WTC11 (cell line): Measurements from ENCODE around the gene SPINK6. TPM values are rescaled to one million over a fixed set of nuclear protein-coding genes. Genes with fewer than 3 reads are reported as not detected.

Experiments
- ATAC-seq: fragments of 200-7000 bp; cut with Tn5 transposase; 2 replicates; pipeline ENCODE4 v1.10.0; 2021; ENCODE audit warnings: mild to moderate bottlenecking, moderate library complexity
- CTCF ChIA-PET: fragments of 300-600 bp; sonication (Branson Sonifier 250); formaldehyde crosslinking; loops from one replicate; lab custom pipeline; 2021; ENCODE audit warnings: antibody characterized with exemption; lab: Charles Lee
- POLR2A ChIA-PET: fragments of 350-600 bp; sonication (Branson Sonifier 250); formaldehyde crosslinking; loops from one replicate; lab custom pipeline; 2021; ENCODE audit warnings: antibody characterized with exemption; lab: Charles Lee
- DNase-seq: peaks from one replicate; pipeline ENCODE4 v3.0.0; 2021; ENCODE audit warnings: low spot score
- H3K27ac Mint-ChIP-seq: 2 replicates; pipeline ENCODE4 v1.8.0; 2021; ENCODE audit warnings: mixed read lengths
- H3K27me3 Mint-ChIP-seq: 2 replicates; pipeline ENCODE4 v1.8.0; 2021; ENCODE audit warnings: low read depth, mild to moderate bottlenecking, moderate library complexity, mixed read lengths
- H3K36me3 Mint-ChIP-seq: 2 replicates; pipeline ENCODE4 v1.8.0; 2021; ENCODE audit warnings: mixed read lengths
- H3K4me1 Mint-ChIP-seq: 2 replicates; pipeline ENCODE4 v1.8.0; 2022; ENCODE audit warnings: mixed read lengths
- H3K4me3 Mint-ChIP-seq: 2 replicates; pipeline ENCODE4 v1.8.0; 2021; ENCODE audit warnings: mild to moderate bottlenecking, moderate library complexity, mixed read lengths
- H3K9me3 Mint-ChIP-seq: 2 replicates; pipeline ENCODE4 v1.8.0; 2021; ENCODE audit warnings: mixed read lengths
- ELF4 ChIP-seq: sonication (generic); formaldehyde crosslinking; IDR thresholded peaks from 2 replicates; pipeline ENCODE4 v1.8.1; 2022; ENCODE audit warnings: low read depth, mild to moderate bottlenecking, moderate library complexity, missing genetic modification reagents
- FOXP1 ChIP-seq: sonication (generic); formaldehyde crosslinking; IDR thresholded peaks from 2 replicates; pipeline ENCODE4 v1.8.0; 2022; ENCODE audit warnings: missing genetic modification reagents, mild to moderate bottlenecking, moderate library complexity, borderline replicate concordance
- GTF2I ChIP-seq: fragments of 250-450 bp; sonication (Bioruptor Pico); conservative IDR thresholded peaks from 2 replicates; pipeline ENCODE4 v1.4.0; 2021; ENCODE audit warnings: mild to moderate bottlenecking
- JUN ChIP-seq: sonication (generic); formaldehyde crosslinking; IDR thresholded peaks from 2 replicates; pipeline ENCODE4 v1.8.0; 2023; ENCODE audit warnings: mild to moderate bottlenecking, missing genetic modification reagents
- KAT7 ChIP-seq: sonication (generic); formaldehyde crosslinking; IDR thresholded peaks from 2 replicates; pipeline ENCODE4 v1.8.1; 2023; ENCODE audit warnings: missing genetic modification reagents, mild to moderate bottlenecking, borderline replicate concordance
- NFYB ChIP-seq: sonication (generic); formaldehyde crosslinking; conservative IDR thresholded peaks from 2 replicates; pipeline ENCODE4 v1.8.0; 2022; ENCODE audit warnings: low read depth, missing genetic modification reagents
- NR2C2 ChIP-seq: sonication (generic); formaldehyde crosslinking; IDR thresholded peaks from 2 replicates; pipeline ENCODE4 v1.8.0; 2022; ENCODE audit warnings: mild to moderate bottlenecking, missing genetic modification reagents
- NR3C1 ChIP-seq: sonication (generic); formaldehyde crosslinking; conservative IDR thresholded peaks from 2 replicates; pipeline ENCODE4 v1.8.1; 2023; ENCODE audit warnings: low read depth, mild to moderate bottlenecking, missing genetic modification reagents
- SMAD3 ChIP-seq: sonication (generic); formaldehyde crosslinking; IDR thresholded peaks from 2 replicates; pipeline ENCODE4 v1.8.0; 2022; ENCODE audit warnings: missing genetic modification reagents, mild to moderate bottlenecking, borderline replicate concordance
- SOX15 ChIP-seq: fragments of 250-450 bp; sonication (Bioruptor Pico); IDR thresholded peaks from 2 replicates; pipeline ENCODE4 v1.9.0; 2021; ENCODE audit warnings: mild to moderate bottlenecking
- SP1 ChIP-seq: sonication (generic); formaldehyde crosslinking; conservative IDR thresholded peaks from 2 replicates; pipeline ENCODE4 v1.8.1; 2022; ENCODE audit warnings: missing genetic modification reagents
- TEAD1 ChIP-seq: sonication (generic); formaldehyde crosslinking; IDR thresholded peaks from 2 replicates; pipeline ENCODE4 v1.8.0; 2022; ENCODE audit warnings: mild to moderate bottlenecking, missing genetic modification reagents
- TEAD4 ChIP-seq: sonication (generic); formaldehyde crosslinking; IDR thresholded peaks from 2 replicates; pipeline ENCODE4 v1.8.0; 2022; ENCODE audit warnings: mild to moderate bottlenecking, missing genetic modification reagents
- TP53 ChIP-seq: sonication (generic); formaldehyde crosslinking; IDR thresholded peaks from 2 replicates; pipeline ENCODE4 v1.8.1; 2023; ENCODE audit warnings: mild to moderate bottlenecking, missing genetic modification reagents
- ZNF317 ChIP-seq: sonication (generic); formaldehyde crosslinking; IDR thresholded peaks from 2 replicates; pipeline ENCODE4 v1.8.1; 2023; ENCODE audit warnings: low read depth, mild to moderate bottlenecking, moderate library complexity, missing genetic modification reagents, borderline replicate concordance
- ZNF416 ChIP-seq: fragments of 250-450 bp; sonication (Bioruptor Pico); IDR thresholded peaks from 2 replicates; pipeline ENCODE4 v1.9.0; 2021; ENCODE audit warnings: mild to moderate bottlenecking, inconsistent platforms
- ZNF423 ChIP-seq: fragments of 250-450 bp; sonication (Bioruptor Pico); IDR thresholded peaks from 2 replicates; pipeline ENCODE4 v2.1.2; 2022; ENCODE audit warnings: mild to moderate bottlenecking, moderate library complexity
- ZNF671 ChIP-seq: fragments of 250-450 bp; sonication (Bioruptor Pico); IDR thresholded peaks from 2 replicates; pipeline ENCODE4 v1.8.0; 2021; ENCODE audit warnings: mild to moderate bottlenecking
- total RNA-seq: library from RNA; stranded (reverse); gene quantifications from 3 replicates; pipeline ENCODE4 v1.2.3, GENCODE V29; 2021
- TF ChIP-seq, protein P1 (sequence below): fragments of 250-450 bp; sonication (Bioruptor Pico); IDR thresholded peaks from 2 replicates; pipeline ENCODE4 v2.1.2; 2022; ENCODE audit warnings: mild to moderate bottlenecking, moderate library complexity
- TF ChIP-seq, protein P2 (sequence below): sonication (generic); formaldehyde crosslinking; IDR thresholded peaks from 2 replicates; pipeline ENCODE4 v1.8.0; 2023; ENCODE audit warnings: missing genetic modification reagents, mild to moderate bottlenecking, borderline replicate concordance
- TF ChIP-seq, protein P3 (sequence below): sonication (generic); formaldehyde crosslinking; conservative IDR thresholded peaks from 2 replicates; pipeline ENCODE4 v1.8.1; 2023; ENCODE audit warnings: mild to moderate bottlenecking, low read depth, missing genetic modification reagents, moderate library complexity
- TF ChIP-seq, protein P4 (sequence below): sonication (generic); formaldehyde crosslinking; IDR thresholded peaks from 2 replicates; pipeline ENCODE4 v1.8.1; 2023; ENCODE audit warnings: mild to moderate bottlenecking, moderate library complexity, missing genetic modification reagents
- TF ChIP-seq, protein P5 (sequence below): fragments of 250-450 bp; sonication (Bioruptor Pico); IDR thresholded peaks from 2 replicates; pipeline ENCODE4 v1.8.0; 2021; ENCODE audit warnings: mild to moderate bottlenecking

SPINK6 gene
- total RNA-seq, 1 experiment from 2014 or later = not detected

DNA sequence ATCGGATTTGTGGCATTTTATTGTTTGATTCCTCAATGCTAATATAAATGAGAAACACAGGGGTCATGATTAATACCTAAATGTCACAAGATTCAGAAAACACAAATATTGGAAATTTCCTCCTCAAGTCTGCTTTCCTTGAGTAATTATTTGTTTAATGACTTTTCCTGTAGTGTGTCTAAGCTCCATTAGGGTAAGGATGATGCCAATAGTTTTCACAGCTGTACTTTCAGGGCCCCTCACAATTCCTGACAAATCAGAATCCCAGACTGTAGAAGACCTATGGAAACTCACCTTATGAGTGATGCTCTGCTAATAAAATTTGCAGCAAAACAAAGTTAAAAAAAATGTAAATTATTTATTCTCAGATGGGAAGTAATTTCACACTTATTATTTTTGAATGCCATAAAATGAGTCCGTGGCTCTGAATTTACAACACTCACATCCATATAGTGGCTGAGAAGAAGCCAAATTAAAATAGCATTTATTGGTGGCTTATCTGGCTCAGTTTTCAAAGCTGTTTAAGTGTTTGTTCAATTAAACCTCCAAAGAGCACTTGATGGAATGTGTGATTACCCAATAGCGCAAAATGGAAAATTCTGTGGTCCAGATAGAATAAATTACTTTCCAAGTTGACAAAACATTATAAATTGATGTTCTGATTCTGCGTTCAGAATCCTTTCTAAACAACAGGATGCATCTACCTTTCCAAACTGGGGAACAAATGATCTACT lies 36.1 kb upstream of the SPINK6 start (continued):
- TF ChIP-seq, protein P1, sequence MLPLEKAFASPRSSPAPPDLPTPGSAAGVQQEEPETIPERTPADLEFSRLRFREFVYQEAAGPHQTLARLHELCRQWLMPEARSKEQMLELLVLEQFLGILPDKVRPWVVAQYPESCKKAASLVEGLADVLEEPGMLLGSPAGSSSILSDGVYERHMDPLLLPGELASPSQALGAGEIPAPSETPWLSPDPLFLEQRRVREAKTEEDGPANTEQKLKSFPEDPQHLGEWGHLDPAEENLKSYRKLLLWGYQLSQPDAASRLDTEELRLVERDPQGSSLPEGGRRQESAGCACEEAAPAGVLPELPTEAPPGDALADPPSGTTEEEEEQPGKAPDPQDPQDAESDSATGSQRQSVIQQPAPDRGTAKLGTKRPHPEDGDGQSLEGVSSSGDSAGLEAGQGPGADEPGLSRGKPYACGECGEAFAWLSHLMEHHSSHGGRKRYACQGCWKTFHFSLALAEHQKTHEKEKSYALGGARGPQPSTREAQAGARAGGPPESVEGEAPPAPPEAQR (CRISPR knock-in tag) = no peak
- no peak for TF ChIP-seq FOXP1 (CRISPR knock-in tag)
- TF ChIP-seq JUN (CRISPR knock-in tag) = no peak
- no peak for TF ChIP-seq SP1 (CRISPR knock-in tag)
- TF ChIP-seq, protein P2, sequence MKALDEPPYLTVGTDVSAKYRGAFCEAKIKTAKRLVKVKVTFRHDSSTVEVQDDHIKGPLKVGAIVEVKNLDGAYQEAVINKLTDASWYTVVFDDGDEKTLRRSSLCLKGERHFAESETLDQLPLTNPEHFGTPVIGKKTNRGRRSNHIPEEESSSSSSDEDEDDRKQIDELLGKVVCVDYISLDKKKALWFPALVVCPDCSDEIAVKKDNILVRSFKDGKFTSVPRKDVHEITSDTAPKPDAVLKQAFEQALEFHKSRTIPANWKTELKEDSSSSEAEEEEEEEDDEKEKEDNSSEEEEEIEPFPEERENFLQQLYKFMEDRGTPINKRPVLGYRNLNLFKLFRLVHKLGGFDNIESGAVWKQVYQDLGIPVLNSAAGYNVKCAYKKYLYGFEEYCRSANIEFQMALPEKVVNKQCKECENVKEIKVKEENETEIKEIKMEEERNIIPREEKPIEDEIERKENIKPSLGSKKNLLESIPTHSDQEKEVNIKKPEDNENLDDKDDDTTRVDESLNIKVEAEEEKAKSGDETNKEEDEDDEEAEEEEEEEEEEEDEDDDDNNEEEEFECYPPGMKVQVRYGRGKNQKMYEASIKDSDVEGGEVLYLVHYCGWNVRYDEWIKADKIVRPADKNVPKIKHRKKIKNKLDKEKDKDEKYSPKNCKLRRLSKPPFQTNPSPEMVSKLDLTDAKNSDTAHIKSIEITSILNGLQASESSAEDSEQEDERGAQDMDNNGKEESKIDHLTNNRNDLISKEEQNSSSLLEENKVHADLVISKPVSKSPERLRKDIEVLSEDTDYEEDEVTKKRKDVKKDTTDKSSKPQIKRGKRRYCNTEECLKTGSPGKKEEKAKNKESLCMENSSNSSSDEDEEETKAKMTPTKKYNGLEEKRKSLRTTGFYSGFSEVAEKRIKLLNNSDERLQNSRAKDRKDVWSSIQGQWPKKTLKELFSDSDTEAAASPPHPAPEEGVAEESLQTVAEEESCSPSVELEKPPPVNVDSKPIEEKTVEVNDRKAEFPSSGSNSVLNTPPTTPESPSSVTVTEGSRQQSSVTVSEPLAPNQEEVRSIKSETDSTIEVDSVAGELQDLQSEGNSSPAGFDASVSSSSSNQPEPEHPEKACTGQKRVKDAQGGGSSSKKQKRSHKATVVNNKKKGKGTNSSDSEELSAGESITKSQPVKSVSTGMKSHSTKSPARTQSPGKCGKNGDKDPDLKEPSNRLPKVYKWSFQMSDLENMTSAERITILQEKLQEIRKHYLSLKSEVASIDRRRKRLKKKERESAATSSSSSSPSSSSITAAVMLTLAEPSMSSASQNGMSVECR (CRISPR knock-in tag) = no peak
- TF ChIP-seq, protein P3, sequence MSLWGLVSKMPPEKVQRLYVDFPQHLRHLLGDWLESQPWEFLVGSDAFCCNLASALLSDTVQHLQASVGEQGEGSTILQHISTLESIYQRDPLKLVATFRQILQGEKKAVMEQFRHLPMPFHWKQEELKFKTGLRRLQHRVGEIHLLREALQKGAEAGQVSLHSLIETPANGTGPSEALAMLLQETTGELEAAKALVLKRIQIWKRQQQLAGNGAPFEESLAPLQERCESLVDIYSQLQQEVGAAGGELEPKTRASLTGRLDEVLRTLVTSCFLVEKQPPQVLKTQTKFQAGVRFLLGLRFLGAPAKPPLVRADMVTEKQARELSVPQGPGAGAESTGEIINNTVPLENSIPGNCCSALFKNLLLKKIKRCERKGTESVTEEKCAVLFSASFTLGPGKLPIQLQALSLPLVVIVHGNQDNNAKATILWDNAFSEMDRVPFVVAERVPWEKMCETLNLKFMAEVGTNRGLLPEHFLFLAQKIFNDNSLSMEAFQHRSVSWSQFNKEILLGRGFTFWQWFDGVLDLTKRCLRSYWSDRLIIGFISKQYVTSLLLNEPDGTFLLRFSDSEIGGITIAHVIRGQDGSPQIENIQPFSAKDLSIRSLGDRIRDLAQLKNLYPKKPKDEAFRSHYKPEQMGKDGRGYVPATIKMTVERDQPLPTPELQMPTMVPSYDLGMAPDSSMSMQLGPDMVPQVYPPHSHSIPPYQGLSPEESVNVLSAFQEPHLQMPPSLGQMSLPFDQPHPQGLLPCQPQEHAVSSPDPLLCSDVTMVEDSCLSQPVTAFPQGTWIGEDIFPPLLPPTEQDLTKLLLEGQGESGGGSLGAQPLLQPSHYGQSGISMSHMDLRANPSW = no peak
- TF ChIP-seq SMAD3 (CRISPR knock-in tag) = no peak
- TF ChIP-seq TEAD1 (CRISPR knock-in tag) = no peak
- no peak for TF ChIP-seq ZNF423 (CRISPR knock-in tag)

DNA sequence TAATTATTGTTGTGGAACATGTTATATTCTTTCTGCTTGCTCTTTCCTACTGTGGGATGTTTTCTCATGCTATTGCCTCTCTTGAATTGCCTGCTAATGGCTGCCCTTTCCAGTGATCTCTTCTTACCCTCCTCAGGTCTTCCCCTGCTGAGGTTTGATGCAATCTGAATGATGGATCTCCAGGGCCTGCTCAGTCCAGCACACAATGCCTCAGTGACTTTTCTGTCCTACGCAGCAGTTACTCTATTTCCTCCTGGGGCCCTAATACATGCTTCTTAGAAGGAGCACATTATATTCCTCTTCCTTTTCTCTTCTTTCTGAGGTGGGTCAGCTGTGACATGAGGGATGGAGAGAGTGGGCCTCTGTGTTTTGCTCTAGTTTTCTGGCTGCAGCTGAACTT lies 34.6 kb upstream of the SPINK6 start, which contains the start of gene SPINK14:
Gene SPINK14, plus strand, starts transcription at position 301 of the 400 bp plus-strand sequence. CDS start 1,187 bp downstream, outside the sequence.
- Mint-ChIP-seq H3K36me3 (no peaks in the 10 kb centered on the region), H3K27ac (no peak within 1 kb of the TSS), H3K9me3 (peaks cover 17% of the 10 kb centered on the region), H3K4me1 (no peaks in the 10 kb centered on the region), H3K4me3 (no peak within 1 kb of the TSS), H3K27me3 (no peaks in the 10 kb centered on the region; the same call in 1 of the 2 replicates)
- ChIA-PET POLR2A (no interaction called here), CTCF (no interaction called here)
- ATAC-seq (no peak), DNase-seq (no peak)
- TF ChIP-seq ZNF423 (CRISPR knock-in tag) (no peak), TEAD4 (no peak), SMAD3 (CRISPR knock-in tag) (no peak), ELF4 (CRISPR knock-in tag) (no peak), KAT7 (CRISPR knock-in tag) (no peak), GTF2I (CRISPR knock-in tag) (no peak), ZNF671 (CRISPR knock-in tag) (no peak), NR3C1 (CRISPR knock-in tag) (no peak), ZNF317 (no peak), NFYB (no peak), NR2C2 (CRISPR knock-in tag) (no peak), ZNF416 (no peak), SOX15 (no peak), TP53 (CRISPR knock-in tag) (no peak)
- TF ChIP-seq, protein P4, sequence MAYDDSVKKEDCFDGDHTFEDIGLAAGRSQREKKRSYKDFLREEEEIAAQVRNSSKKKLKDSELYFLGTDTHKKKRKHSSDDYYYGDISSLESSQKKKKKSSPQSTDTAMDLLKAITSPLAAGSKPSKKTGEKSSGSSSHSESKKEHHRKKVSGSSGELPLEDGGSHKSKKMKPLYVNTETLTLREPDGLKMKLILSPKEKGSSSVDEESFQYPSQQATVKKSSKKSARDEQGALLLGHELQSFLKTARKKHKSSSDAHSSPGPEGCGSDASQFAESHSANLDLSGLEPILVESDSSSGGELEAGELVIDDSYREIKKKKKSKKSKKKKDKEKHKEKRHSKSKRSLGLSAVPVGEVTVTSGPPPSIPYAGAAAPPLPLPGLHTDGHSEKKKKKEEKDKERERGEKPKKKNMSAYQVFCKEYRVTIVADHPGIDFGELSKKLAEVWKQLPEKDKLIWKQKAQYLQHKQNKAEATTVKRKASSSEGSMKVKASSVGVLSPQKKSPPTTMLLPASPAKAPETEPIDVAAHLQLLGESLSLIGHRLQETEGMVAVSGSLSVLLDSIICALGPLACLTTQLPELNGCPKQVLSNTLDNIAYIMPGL (CRISPR knock-in tag) = no peak
- TF ChIP-seq, protein P5, sequence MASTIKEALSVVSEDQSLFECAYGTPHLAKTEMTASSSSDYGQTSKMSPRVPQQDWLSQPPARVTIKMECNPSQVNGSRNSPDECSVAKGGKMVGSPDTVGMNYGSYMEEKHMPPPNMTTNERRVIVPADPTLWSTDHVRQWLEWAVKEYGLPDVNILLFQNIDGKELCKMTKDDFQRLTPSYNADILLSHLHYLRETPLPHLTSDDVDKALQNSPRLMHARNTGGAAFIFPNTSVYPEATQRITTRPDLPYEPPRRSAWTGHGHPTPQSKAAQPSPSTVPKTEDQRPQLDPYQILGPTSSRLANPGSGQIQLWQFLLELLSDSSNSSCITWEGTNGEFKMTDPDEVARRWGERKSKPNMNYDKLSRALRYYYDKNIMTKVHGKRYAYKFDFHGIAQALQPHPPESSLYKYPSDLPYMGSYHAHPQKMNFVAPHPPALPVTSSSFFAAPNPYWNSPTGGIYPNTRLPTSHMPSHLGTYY (CRISPR knock-in tag) = no peak
